Measurements from ENCODE around the gene ERGIC1. TPM values are rescaled to one million over a fixed set of nuclear protein-coding genes. Genes with fewer than 3 reads are reported as not detected.

Gene ERGIC1, protein sequence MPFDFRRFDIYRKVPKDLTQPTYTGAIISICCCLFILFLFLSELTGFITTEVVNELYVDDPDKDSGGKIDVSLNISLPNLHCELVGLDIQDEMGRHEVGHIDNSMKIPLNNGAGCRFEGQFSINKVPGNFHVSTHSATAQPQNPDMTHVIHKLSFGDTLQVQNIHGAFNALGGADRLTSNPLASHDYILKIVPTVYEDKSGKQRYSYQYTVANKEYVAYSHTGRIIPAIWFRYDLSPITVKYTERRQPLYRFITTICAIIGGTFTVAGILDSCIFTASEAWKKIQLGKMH
- total RNA-seq (2022; extraction: Qiagen RNA extraction): 286 to 372 TPM (median 335 TPM) in 5 replicates

DNA sequence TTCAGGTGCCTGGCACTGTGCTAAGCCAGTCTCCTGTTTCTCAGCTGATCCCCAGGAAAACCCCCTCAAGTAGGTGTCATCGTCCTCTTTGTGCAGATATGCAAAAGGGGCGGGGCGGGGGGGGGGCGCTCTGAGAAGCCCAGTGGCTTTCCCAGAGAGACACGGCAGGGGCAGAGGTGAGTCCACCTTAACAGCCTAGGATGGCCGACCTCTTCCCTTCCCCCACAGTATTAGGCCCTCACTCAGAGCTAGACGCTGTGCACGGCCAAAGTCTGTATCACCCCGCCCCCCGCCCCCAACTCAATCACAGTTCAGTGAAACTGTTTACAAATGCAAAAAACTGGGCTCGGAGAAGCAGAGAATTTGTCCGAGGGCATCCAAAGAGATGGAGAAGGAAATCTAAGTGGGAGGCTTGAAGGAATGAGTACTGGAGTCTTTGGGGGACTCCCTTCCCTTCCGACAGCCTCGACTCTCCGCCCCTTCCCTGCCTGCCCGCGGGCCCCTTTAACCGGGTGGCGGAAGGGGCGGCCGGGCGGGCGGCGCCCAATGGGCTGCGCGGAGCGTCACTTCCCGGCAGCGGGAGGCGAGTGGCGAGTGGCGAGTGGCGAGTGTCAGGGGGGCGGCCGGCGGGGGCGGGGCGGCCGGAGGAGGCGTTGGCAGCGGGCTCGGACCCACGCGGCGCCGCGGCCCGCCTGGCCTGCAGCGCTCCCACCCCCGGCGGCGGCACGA is at the start of gene ERGIC1:
ERGIC1 (plus strand) TSS at position 566 of the 729 bp plus-strand sequence; CDS start at position 729, 163 bp downstream.

DNA sequence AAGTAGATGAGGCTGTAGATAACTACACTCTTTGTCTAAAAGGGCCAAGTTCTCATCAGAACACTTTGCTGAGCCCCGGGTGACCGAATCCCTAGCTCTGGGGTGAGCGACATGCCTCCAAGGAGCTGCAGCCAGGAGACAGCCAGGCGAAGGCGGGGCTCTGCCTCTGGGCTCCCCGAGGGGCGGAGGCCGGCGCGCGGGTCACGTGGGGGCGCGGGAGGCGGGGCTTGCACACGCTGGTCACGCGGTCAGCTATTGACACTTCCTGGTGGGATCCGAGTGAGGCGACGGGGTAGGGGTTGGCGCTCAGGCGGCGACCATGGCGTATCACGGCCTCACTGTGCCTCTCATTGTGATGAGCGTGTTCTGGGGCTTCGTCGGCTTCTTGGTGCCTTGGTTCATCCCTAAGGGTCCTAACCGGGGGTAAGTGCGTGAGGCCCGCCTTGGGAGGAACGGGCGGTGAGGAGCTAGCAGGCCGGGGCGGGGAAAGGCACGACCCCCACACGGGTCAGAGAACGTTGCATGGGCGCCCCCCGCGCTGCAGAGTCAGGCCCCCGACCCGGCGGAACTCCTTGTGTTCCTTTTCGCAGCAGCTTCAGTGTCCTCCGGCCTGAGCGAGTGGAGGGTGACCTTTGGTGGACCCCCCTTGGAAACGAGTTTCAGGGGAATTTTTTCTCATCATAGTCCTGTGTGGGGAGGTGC is 149.6 kb downstream of the ERGIC1 start, which contains the start of gene ATP6V0E1:
ATP6V0E1 (plus strand) TSS at position 230 of the 702 bp plus-strand sequence; CDS start at position 320, 90 bp downstream.

Other genes with a start within 250 kb of the ERGIC1 start
- gene NEURL1B, start 193.0 kb upstream of the ERGIC1 start, total RNA-seq (2022; extraction: Qiagen RNA extraction): 7.0 to 10.4 TPM (median 9.4 TPM) in 5 replicates
- 493 to 643 TPM (median 613 TPM) in 5 replicates for gene DUSP1, start 63.1 kb upstream of the ERGIC1 start, total RNA-seq (2022; extraction: Qiagen RNA extraction)
- 114 to 133 TPM (median 122 TPM) in 5 replicates for gene RPL26L1, start 125.2 kb downstream of the ERGIC1 start, total RNA-seq (2022; extraction: Qiagen RNA extraction)
- 244 to 433 TPM (median 383 TPM) in 5 replicates for gene ATP6V0E1, start 149.5 kb downstream of the ERGIC1 start, total RNA-seq (2022; extraction: Qiagen RNA extraction)
- gene CREBRF, start 222.1 kb downstream of the ERGIC1 start, total RNA-seq (2022; extraction: Qiagen RNA extraction): 1.7 to 3.6 TPM (median 2.6 TPM) in 5 replicates